ENCODE measurements around the gene HCN3.
"Not testable (repeated sequence)": the region's sequence is repeated elsewhere in the genome, so short reads cannot be mapped to it uniquely, and the experiment has no call there.

The HCN3 gene

GRCh38 chr1:155285631-155286044, 8.4 kb downstream of the HCN3 start:
- no peak for DNase-seq (ENCODE audit: extremely low read depth, low read depth)
- no peak for TF ChIP-seq CTCF (IDR thresholded peaks at IDR 0.05; ENCODE audit: low read depth, low read length, missing control alignments)
- no peak overlapping the region for H3K4me3 ChIP-seq (replicated peaks; ENCODE audit: low read depth, low read length)

GRCh38 chr1:155286544-155286943, 9.3 kb downstream of the HCN3 start:
- DNase-seq (ENCODE audit: extremely low read depth, low read depth) = no peak
- TF ChIP-seq CTCF (IDR thresholded peaks at IDR 0.05; ENCODE audit: low read depth, low read length, missing control alignments) = no peak
- H3K4me3 ChIP-seq (replicated peaks; ENCODE audit: low read depth, low read length) = no peak overlapping the region

- H3K4me3 ChIP-seq (replicated peaks; ENCODE audit: low read depth, low read length) = no peak overlapping the region
- DNase-seq (ENCODE audit: extremely low read depth, low read depth) = no peak
- no peak for TF ChIP-seq CTCF (IDR thresholded peaks at IDR 0.05; ENCODE audit: low read depth, low read length, missing control alignments)
Observed at GRCh38 chr1:155287987-155288543, 10.8 kb downstream of the HCN3 start.

- not testable (repeated sequence) for H3K4me3 ChIP-seq (replicated peaks; ENCODE audit: low read depth, low read length)
Observed at GRCh38 chr1:155291006-155291405, 13.7 kb downstream of the HCN3 start.

GRCh38 chr1:155293086-155293749, 16.0 kb downstream of the HCN3 start:
- H3K4me3 ChIP-seq (replicated peaks; ENCODE audit: low read depth, low read length) = no peak overlapping the region
- no peak for DNase-seq (ENCODE audit: extremely low read depth, low read depth)
- TF ChIP-seq CTCF (IDR thresholded peaks at IDR 0.05; ENCODE audit: low read depth, low read length, missing control alignments) = no peak

More at GRCh38 chr1:155291006-155291405, 13.7 kb downstream of the HCN3 start:
- DNase-seq (ENCODE audit: extremely low read depth, low read depth) = not testable (repeated sequence)

GRCh38 chr1:155294520-155295182, 17.4 kb downstream of the HCN3 start:
- H3K4me3 ChIP-seq (replicated peaks; ENCODE audit: low read depth, low read length) = no peak overlapping the region
- TF ChIP-seq CTCF (IDR thresholded peaks at IDR 0.05; ENCODE audit: low read depth, low read length, missing control alignments) = no peak
- DNase-seq (ENCODE audit: extremely low read depth, low read depth) = no peak

- no peak for DNase-seq (ENCODE audit: extremely low read depth, low read depth)
- no peak overlapping the region for H3K4me3 ChIP-seq (replicated peaks; ENCODE audit: low read depth, low read length)
- TF ChIP-seq CTCF (IDR thresholded peaks at IDR 0.05; ENCODE audit: low read depth, low read length, missing control alignments) = no peak
Observed at GRCh38 chr1:155295183-155295941, 18.1 kb downstream of the HCN3 start.

Data from HFF-Myc (cell line).